GF-D8 (cell line): ENCODE results near the gene ZC3H11A.
A peak's percentile ranks its signal among the peaks of the same experiment; 100 is the strongest.
"Not testable (repeated sequence)": the region's sequence is repeated elsewhere in the genome, so short reads cannot be mapped to it uniquely, and the experiment has no call there.

Experiments used
- DNase-seq: peaks from one replicate; lab custom pipeline; 2025; lab: John Stamatoyannopoulos, UW

ZC3H11A gene

GRCh38 chr1:203795441-203796235 is at the start of gene ZC3H11A, which contains the start of gene ZBED6:
ZC3H11A (plus strand) TSS chr1:203795623; CDS start chr1:203817071, 21,448 bp downstream.
ZBED6 (plus strand) TSS chr1:203795623; CDS start chr1:203797523, 1,900 bp downstream.
- DNase-seq, result peak; percentile 94

GRCh38 chr1:203746281-203746680 is 49.1 kb upstream of the ZC3H11A start:
- DNase-seq, result no peak

GRCh38 chr1:203751051-203751450 is 44.4 kb upstream of the ZC3H11A start:
- DNase-seq, result no peak

GRCh38 chr1:203751618-203752361 is 43.6 kb upstream of the ZC3H11A start:
- not testable (repeated sequence) for DNase-seq

GRCh38 chr1:203754455-203754864 is 41.0 kb upstream of the ZC3H11A start:
- no peak for DNase-seq

DNA sequence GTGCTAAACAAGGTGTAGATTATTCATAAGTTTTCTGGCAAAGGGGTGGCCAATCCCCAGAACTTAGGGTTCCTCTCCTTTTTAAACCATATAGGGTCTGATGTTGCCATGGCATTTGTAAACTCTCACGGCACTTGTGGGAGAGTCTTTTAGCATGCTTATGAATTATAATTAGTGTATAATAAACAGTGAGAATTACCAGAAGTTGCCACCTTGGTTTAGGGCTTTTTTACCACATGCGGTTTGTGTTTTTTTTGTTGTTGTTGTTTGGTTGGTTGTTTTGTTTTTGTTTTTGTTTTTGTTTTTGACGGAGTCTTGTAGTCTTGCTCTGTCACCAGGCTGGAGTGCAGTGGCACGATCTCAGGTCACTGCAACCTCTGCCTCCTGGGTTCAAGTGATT is 39.4 kb upstream of the ZC3H11A start:
- no peak for DNase-seq

DNA sequence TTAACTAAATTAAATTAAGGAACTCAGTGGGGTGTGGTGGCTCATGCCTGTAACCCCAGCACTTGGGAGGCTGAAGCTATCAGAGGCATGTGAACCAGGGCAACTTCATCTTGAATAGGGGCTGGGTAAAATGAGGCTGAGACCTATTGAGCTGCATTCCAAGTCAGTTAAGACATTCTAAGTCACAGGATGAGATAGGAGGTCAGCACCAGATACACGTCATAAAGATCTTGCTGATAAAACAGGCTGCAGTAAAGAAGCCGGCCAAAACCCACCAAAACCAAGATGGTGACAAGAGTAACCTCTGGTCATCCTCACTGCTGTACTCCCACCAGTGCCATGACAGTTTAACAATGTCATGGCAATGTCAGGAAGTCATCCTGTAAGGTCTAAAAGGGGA is 36.7 kb upstream of the ZC3H11A start:
- DNase-seq, result not testable (repeated sequence)

DNA sequence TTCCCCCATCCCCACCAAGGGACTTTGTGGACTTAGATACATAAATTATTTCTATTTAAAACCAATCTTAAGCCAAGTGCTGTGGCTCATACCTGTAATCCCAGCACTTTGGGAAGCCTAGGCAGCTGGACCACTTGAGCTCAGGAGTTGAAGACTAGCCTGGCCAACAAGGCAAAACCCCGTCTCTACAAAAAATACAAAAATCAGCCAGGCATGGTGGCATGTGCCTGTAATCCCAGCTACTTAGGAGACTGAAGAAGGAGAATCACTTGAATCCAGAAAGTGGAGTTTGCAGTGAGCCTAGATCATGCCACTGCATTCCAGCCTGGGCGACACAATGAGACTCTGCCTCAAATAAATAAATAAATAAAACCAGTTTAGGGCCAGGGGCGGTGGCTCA is 34.9 kb upstream of the ZC3H11A start:
- no peak for DNase-seq

DNA sequence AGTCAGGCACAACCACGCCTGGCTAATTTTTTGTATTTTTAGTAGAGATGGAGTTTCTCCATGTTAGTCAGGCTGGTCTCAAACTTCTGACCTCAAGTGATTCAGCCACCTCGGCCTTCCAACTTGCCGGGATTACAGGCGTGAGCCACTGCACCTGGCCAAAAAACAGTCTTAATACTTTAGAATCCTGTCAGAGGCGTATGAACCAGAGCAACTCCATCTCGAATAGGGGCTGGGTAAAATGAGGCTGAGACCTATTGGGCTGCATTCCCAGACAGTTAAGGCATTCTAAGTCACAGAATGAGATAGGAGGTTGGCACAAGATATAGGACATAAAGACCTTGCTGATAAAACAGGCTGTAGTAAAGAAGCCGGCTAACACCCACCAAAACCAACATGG is 33.5 kb upstream of the ZC3H11A start:
- not testable (repeated sequence) for DNase-seq

DNA sequence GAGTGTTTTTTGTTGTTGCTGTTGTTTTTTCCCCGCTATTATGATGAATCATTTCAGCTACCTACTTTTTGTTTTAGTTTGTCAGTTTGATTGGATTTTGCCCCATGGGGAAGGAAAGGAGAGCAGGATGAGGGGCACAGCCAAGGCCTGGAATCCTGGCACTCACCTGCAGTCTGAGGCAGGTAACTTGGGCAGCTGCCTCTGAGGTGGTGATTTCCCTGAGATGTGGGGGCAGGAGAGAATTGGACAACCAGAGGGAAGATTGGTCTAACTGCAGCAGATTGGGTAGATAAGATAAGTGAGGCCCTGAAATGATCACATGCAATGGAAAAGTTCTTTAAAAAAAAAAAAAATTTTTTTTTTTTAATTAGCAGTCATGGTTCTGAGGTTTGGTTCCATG is 31.9 kb upstream of the ZC3H11A start:
- no peak for DNase-seq

DNA sequence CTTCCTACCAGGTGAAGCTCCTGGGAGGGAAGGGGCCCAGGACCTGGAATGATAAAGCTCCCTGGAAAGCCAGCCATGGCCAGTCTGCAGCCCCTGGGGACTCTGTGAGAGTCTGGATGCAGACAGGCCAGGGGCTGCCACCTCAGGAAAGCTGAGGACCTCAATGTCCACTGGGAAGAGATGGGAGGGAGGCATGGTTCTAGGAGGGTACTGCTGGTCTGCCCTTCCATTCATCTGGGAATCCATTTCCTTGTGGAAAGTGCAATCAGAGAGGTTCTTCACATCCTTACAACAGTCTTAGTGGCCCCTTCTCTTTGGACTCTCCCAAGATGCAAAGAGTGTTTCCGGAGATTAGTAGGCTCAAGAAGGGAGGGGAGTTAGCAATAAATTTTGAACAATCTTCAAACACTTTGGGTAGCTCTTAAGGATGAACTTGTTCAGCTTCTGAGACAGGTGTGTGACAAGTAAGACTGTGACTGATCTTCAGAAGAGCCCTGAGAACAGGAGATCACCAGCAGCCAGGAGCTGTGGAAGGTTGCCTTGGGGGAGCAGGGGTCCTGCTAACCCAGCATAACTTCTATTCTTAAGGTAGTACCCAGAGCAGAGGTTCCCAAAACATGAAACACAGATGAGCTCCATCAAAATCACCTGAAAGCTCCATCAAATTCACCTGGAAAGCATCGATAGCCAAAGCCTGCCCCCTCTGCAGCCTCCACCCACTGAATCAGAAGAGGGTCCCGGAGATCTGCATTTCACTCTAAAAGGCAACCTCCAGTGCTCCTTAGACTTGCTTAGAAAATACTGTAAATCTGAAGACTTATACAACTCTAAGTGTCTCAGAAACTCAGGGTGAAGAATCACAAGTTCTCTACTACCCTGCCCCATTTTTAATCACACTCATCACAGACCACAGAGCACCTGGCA is 31.1 kb upstream of the ZC3H11A start:
- no peak for DNase-seq

DNA sequence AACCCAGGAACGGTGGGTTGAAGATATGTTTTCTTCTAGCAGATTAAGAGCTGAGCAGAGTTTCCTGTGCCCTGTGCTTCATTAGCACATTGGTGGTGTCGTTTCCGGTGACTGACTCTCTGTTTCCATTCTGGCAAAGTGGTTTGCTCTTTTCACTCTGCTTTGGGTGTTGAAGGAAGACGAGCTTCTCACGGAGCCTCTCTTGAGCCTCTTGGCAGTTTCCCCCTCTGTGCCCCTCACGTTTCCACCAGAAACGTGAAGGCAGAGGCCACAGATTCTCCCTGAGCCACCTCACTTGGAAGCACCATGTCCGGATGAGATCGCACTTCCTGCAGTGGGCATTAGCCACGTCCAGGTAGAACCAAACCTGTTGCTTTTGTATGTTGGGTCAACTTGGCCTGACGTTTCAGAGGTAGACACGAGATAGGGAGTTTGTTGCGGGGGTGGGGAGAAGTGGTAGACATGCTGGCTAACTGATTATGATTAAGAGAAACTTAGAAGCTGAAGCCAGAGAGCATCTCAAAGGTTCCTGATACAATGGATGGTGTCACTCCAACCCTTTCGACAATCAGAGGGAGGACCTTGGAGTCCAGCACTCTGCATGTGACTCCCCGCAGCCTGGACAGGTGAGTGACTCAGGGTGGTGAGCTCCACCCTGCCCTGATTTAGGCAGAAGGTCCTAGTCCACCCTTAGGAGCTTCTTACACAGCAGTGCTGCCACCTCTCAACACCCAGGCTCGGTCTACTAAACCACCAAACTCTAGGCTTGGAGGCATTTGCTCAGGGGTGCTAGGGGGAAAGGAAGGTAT is 30.2 kb upstream of the ZC3H11A start, which contains the start of gene LAX1:
LAX1 (plus strand) TSS at position 155 of the 809 bp plus-strand sequence; CDS start at position 538, 383 bp downstream.
- peak; percentile 86 for DNase-seq

- no peak for DNase-seq
Observed at GRCh38 chr1:203768256-203768655, 27.2 kb upstream of the ZC3H11A start.

DNA sequence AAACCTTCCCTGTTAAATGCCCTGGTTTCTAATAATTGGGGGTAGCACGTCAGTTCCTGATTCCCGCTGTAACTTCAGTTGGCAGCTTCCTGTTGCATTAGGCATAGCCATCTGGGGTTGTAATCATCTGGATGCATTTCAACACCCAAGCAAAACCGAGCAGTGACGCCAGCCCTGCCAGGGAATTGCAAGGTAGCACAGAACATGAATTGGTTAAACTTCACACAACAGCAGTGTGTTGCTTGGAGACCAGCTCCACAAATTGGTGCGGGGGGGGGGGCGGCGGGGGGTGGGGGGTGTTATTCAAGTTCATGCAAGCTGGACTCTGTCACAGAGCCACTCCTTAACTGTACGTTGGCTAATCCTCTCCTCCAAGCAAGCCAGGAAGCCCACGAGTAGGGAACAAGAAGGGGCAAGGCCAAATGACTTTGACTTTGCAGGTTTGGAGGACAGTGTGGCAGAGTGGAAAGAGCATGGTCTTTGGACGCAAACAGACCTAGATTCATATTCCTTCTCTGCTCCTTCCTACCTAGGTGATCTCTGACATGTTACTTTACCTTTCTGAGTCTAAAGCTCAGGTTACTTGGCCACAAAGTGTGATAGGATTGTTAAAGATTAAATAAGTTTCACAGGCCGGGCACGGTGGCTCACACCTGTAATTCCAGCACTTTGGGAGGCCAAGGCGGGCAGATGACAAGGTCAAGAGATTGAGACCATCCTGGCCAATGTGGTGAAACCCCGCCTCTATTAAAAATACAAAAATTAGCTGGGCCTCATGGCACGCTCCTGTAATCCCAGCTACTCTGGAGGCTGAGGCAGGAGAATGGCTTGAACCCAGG is 25.7 kb upstream of the ZC3H11A start:
- DNase-seq, result peak; percentile 96

- DNase-seq, result no peak
Observed at GRCh38 chr1:203771901-203772301, 23.5 kb upstream of the ZC3H11A start.

DNA sequence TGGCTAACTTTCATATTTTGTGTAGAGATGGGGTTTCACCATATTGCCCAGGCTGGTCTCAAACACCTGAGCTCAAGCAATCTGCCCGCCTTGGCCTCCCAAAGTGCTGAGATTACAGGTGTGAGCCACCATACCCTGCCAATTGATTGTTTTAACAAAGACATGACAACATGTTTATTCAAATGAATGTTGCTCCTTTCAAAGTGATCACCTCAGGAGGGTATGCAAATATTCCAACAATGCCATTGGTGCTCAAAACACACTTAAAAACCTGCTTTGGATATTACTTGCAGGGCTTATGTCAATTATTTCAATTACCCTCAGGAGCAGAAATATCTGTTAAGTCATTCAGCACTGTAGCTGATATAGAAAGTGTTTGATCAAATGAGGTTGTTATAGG is 22.6 kb upstream of the ZC3H11A start:
- no peak for DNase-seq

DNA sequence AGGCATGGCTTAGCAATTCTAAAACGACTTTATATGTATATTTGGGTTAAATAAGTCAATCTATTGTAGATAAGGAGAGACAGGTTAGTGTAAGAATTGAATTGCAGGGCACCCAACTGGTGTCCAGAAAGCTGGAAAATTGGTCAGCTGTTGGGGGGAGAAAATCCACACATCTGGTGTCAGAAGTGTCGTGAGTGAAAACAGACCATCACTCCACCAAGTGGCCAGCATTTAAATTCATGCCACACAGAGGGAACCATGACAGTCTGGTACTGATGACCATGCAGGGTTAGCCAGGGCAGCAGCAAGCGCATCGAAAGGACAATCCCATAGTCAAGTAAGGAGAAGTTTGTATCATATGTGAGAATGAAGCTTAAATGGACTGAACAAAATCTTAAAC is 18.8 kb upstream of the ZC3H11A start:
- no peak for DNase-seq

GRCh38 chr1:203777596-203777995 is 17.8 kb upstream of the ZC3H11A start:
- DNase-seq, result no peak

DNA sequence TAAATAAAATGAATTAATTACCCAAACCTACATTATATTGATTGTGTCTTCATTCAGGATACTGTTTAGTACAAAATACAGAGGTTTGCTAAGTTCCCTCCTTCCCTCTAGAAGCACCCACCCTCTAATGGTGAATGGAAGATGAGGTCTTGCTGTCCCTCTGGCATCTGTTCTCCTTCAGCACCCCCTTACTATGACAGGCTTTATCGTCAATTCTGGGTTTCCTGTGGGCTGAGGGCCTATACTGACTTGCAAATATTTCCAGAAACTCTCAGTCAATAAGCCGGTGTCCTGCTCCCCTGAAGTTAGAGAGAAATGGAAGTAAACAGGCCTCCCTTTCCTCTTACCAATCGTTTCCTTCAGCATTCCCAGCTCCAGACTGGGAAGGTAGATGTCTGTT is 17.3 kb upstream of the ZC3H11A start:
- DNase-seq, result no peak

DNA sequence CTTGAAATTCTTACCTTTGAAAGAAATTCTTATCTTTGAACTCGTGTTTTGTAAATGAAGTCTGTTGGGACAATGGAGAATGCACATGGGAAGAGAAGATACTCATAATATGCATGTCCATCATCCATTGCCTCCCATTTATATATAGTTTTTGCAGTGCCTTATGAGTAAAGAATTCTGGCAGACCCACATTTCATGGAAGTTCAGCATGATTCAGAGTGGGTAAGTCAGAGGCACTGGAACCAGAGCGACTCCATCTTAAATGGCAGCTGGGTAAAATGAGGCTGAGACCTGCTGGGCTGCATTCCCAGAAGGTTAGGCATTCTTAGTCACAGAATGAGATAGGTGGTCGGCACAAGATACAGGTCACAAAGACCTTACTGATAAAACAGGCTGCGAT is 16.6 kb upstream of the ZC3H11A start:
- no peak for DNase-seq
